Esophagus squamous epithelium (tissue), 5 donors: ENCODE results near the gene B3GNT3. TPM values are rescaled to one million over a fixed set of nuclear protein-coding genes. Genes with fewer than 3 reads are reported as not detected.

Experiments used
- DNase-seq: peaks from one replicate; lab custom pipeline; 2025; lab: John Stamatoyannopoulos, UW
- H3K27ac ChIP-seq, 4 donors: fragments of 200-600 bp; sonication (generic); one replicate each; pipeline ENCODE4 v1.5.1; 2016 to 2019; ENCODE audit warnings: mild to moderate bottlenecking in 1 of 4
- H3K27me3 ChIP-seq, 4 donors: fragments of 200-600 bp; sonication (generic); 1 replicate in 3 of 4; 2 replicates in 1 of 4; pipeline versions ENCODE4 v1.5.1 to v1.6.0; 2017 to 2021; ENCODE audit warnings: antibody characterized with exemption in 1 of 4
- H3K36me3 ChIP-seq, 3 donors: fragments of 200-600 bp; sonication (generic); one replicate each; pipeline ENCODE4 v1.5.1; 2016 to 2019
- H3K4me1 ChIP-seq, 3 donors: fragments of 200-600 bp; sonication (generic); one replicate each; pipeline ENCODE4 v1.5.1; 2017 to 2019
- H3K4me3 ChIP-seq, 4 donors: fragments of 200-600 bp; sonication (generic); 1 replicate in 3 of 4; 2 replicates in 1 of 4; pipeline ENCODE4 v1.5.1; 2016 to 2019; ENCODE audit warnings: mild to moderate bottlenecking in 2 of 4, moderate library complexity in 1 of 4
- H3K9me3 ChIP-seq, 3 donors: fragments of 200-600 bp; sonication (generic); one replicate each; pipeline ENCODE4 v1.5.1; 2016 to 2019
- CTCF ChIP-seq, 6 experiments: fragments of 450-650 bp in 4 of 6; fragments of 200-600 bp in 2 of 6; sonication (generic) in 2 of 6; IDR thresholded peaks; one replicate each; pipeline ENCODE4 v1.5.1; 2016 to 2019; ENCODE audit warnings: antibody characterized with exemption in 6 of 6, mild to moderate bottlenecking in 4 of 6, moderate library complexity in 4 of 6
- POLR2A ChIP-seq, 4 donors: fragments of 450-650 bp; IDR thresholded peaks; one replicate each; pipeline ENCODE4 v1.6.1; 2017; ENCODE audit warnings: antibody characterized with exemption in 4 of 4, mild to moderate bottlenecking in 4 of 4, moderate library complexity in 3 of 4
- WGBS, 2 donors: methylation state at CpG; one replicate each; pipeline ENCODE4 v1.1.5; 2018; 5-methylcytosine and 5-hydroxymethylcytosine counted together
- intact Hi-C: fragments of 100-400 bp; cut with DNase I; formaldehyde crosslinking; loops from one replicate; pipeline ENCODE4 v1.15.0; 2022
- total RNA-seq, 4 donors: library from RNA; depleted of rRNA; stranded (reverse); fragments of >200 nt; gene quantifications; one replicate each; pipeline ENCODE4 v1.1.0, GENCODE V29; 2016
- donor health status: DM: yes; HTN: yes; CAD: no.

Gene B3GNT3
- total RNA-seq, 4 donors from 2014 or later = 11.6 to 23.5 (median 21.2) TPM

- Histone ChIP-seq H3K27ac (no peak overlapping the region), H3K4me3 (no peak overlapping the region), H3K9me3 (no peaks in the 10 kb centered on the region), H3K27me3 (no peaks in the 10 kb centered on the region), H3K36me3 (no peaks in the 10 kb centered on the region), H3K4me1 (peaks cover 3 to 26% (median 5%) of the 10 kb centered on the region in 3 donors)
- TF ChIP-seq CTCF (IDR thresholded peaks at IDR 0.05) (no peak), POLR2A (IDR thresholded peaks at IDR 0.05) (no peak)
- no peak for DNase-seq
- intact Hi-C loops = loop anchor here (10.0 kb wide), 1 partner anchor 54 kb away; no protein-coding TSS in a partner anchor
- WGBS, 2 donors = 51 to 56% methylated on average over 2 to 5 of the region's 5 CpGs
These were observed 36.4 kb upstream of the B3GNT3 start for GRCh38 chr19:17758515-17758914.

GRCh38 chr19:17761148-17761547, 33.8 kb upstream of the B3GNT3 start:
- no peaks in the 10 kb centered on the region for H3K36me3 ChIP-seq
- no peaks in the 10 kb centered on the region for H3K27me3 ChIP-seq
- TF ChIP-seq POLR2A (IDR thresholded peaks at IDR 0.05) (no peak), CTCF (IDR thresholded peaks at IDR 0.05) (no peak)
- H3K4me1 ChIP-seq = peaks cover 3 to 19% (median 5%) of the 10 kb centered on the region in 3 donors
- H3K4me3 ChIP-seq = no peak overlapping the region
- no peak overlapping the region for H3K27ac ChIP-seq
- DNase-seq = no peak
- intact Hi-C loops = no loop called here
- no peaks in the 10 kb centered on the region for H3K9me3 ChIP-seq
- WGBS, 2 donors = 67 to 71% methylated on average over 4 of the region's 4 CpGs

DNA sequence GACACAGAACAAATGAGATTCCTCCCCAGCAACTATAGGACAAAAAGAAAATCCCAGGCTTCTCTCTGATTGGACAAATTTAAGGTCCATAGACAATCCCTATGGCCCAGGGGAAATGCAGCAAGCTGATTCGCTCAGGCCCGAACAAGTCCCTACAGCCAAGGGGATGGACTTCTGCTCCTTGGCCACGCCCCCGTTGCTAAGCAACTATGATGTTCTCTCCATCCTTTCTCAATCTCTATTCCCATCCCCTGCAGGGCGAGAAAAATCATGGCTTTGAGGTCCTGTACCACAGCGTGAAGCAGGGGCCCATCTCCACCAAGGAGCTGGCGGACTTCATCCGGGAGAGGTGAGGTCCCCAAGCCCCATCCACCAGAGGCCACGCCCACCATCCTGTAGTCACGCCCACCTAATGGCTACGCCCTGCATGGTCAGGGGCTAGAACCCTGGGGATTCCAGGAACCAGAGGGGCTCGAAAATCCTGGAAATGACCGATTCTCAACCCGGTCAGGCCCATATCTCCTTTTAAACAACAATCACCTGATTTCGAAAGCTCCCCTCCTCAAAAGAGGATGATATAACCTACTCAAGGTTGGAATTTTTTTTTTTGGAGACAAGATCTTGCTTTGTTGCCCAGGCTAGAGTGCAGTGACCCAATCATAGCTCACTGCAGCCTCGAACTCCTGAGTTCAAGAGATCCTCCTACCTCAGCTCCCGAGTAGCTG, 32.3 kb upstream of the B3GNT3 start:
- Histone ChIP-seq H3K9me3 (no peaks in the 10 kb centered on the region), H3K27me3 (no peaks in the 10 kb centered on the region), H3K27ac (no peak overlapping the region), H3K36me3 (no peaks in the 10 kb centered on the region), H3K4me3 (no peak overlapping the region), H3K4me1 (peaks cover 4 to 19% (median 7%) of the 10 kb centered on the region in 3 donors)
- intact Hi-C loops = no loop called here
- TF ChIP-seq CTCF (IDR thresholded peaks at IDR 0.05) (no peak), POLR2A (IDR thresholded peaks at IDR 0.05) (no peak)
- DNase-seq = no peak
- 72% methylated on average over 8 to 10 of the region's 17 CpGs for WGBS, 2 donors

- Histone ChIP-seq H3K27me3 (no peaks in the 10 kb centered on the region), H3K27ac (no peak overlapping the region)
These were observed 30.6 kb upstream of the B3GNT3 start for GRCh38 chr19:17764348-17764747.

More at GRCh38 chr19:17764348-17764747, 30.6 kb upstream of the B3GNT3 start:
- Histone ChIP-seq H3K9me3 (no peaks in the 10 kb centered on the region), H3K36me3 (no peaks in the 10 kb centered on the region), H3K4me3 (no peak overlapping the region), H3K4me1 (peaks cover 4 to 19% (median 7%) of the 10 kb centered on the region in 3 donors)
- intact Hi-C loops = no loop called here
- DNase-seq = no peak
- TF ChIP-seq CTCF (IDR thresholded peaks at IDR 0.05) = no peak
- WGBS, 2 donors = 81 to 93% methylated on average over 3 of the region's 7 CpGs
